NT2/D1 (cell line): ENCODE data around the gene SAP30.

ENCODE experiments used
- DNase-seq: peaks from one replicate; pipeline ENCODE4 v3.0.0-alpha.2; 2011; ENCODE audit warnings: low read depth, low spot score
- H3K27me3 ChIP-seq: 2 replicates; pipeline ENCODE4 v1.6.0; 2011; ENCODE audit warnings: mild to moderate bottlenecking; ENCODE audit not compliant: insufficient read length, insufficient read depth
- H3K36me3 ChIP-seq: 2 replicates; pipeline ENCODE4 v1.6.1; 2011; ENCODE audit warnings: mild to moderate bottlenecking, low read length, mixed read lengths; ENCODE audit not compliant: insufficient read depth, insufficient read length
- H3K4me1 ChIP-seq: 2 replicates; pipeline ENCODE4 v1.5.1; 2011; ENCODE audit not compliant: insufficient read depth, insufficient read length
- H3K4me3 ChIP-seq: 2 replicates; pipeline ENCODE4 v1.5.1; 2011; ENCODE audit warnings: low read depth; ENCODE audit not compliant: insufficient read length
- H3K9ac ChIP-seq: 2 replicates; pipeline ENCODE4 v1.6.0; 2011; ENCODE audit warnings: low read depth; ENCODE audit not compliant: insufficient read length
- H3K9me3 ChIP-seq: 2 replicates; pipeline ENCODE4 v1.5.1; 2011; ENCODE audit warnings: mild to moderate bottlenecking, low read length; ENCODE audit not compliant: insufficient read depth
- SUZ12 ChIP-seq: IDR thresholded peaks from 2 replicates; pipeline ENCODE4 v1.6.1; 2011; ENCODE audit not compliant: insufficient read length, insufficient read depth; ENCODE audit errors: extremely low read depth
- YY1 ChIP-seq: IDR thresholded peaks from 2 replicates; pipeline ENCODE4 v1.6.1; 2011; ENCODE audit not compliant: insufficient read length, insufficient read depth
- ZNF274 ChIP-seq: IDR thresholded peaks from 2 replicates; pipeline ENCODE4 v1.6.1; 2011; ENCODE audit warnings: mild to moderate bottlenecking, low read depth, low read length

Gene SAP30

DNA sequence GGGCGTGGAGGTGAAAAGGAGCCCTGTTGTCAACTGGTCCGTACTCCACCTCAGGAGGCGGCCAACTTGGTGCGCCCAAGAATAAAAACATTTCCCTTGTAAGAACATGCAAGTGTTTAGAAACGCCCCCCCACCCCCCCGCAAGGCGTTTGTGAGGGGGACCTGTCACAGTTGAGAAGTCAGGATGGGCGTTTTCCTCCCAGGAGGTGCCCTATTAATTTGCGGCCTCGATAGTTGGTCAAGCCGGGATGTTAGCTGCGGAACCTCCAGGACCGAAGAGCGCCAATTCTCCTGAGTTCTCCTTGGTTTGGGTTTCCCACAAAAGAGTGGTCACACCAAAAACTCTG is 651 bp upstream of the SAP30 start:
- TF ChIP-seq ZNF274 (no peak), YY1 (no peak), SUZ12 (no peak)
- DNase-seq, result no peak
- peak overlapping the region; percentile 63 for H3K4me3 ChIP-seq
- no peaks in the 10 kb centered on the region for H3K27me3 ChIP-seq
- no peaks in the 10 kb centered on the region for H3K4me1 ChIP-seq
- no peaks in the 10 kb centered on the region for H3K9me3 ChIP-seq
- H3K36me3 ChIP-seq, result no peaks in the 10 kb centered on the region
- H3K9ac ChIP-seq, result peak overlapping the region; percentile 77

DNA sequence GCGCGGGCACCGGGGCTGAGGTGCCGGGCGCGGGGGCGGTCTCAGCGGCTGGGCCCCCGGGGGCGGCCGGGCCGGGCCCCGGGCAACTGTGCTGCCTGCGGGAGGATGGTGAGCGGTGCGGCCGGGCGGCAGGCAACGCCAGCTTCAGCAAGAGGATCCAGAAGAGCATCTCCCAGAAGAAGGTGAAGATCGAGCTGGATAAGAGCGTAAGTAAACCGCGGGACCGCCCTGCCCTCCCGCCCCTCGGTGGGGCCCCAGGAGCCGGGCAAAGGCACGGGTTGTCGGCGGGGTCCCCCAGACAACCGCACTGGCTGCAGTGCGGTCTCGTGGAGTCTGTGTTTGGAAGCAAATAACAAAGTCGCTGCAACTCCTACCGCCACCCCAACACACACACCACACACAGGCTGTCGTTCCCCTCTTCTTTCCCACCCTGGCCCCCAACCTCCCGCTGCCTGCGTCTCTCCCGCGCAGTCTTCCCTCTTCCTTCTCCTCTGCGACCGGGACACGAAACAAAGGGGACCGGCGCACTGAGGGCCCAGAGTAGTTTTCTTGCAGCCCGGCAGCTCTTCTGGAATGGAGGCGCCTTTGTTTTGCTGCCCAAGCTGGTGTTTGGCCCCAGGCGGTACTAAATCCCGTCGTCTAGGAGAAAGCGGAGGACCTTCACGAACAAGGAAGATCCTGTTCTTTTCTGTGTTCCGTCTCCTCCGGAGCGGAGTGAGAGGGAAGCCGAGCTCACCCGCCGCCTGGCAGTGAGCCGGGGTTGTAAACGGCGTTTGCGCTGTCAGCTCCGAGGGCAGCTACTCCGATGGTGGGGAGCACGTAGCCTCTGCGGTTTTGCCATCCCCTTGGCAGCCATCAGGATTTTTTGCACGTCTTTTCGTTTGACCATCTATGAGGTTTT is 788 bp downstream of the SAP30 start:
- Histone ChIP-seq H3K36me3 (no peaks in the 10 kb centered on the region), H3K4me1 (no peaks in the 10 kb centered on the region), H3K9me3 (no peaks in the 10 kb centered on the region), H3K4me3 (peak overlapping the region; percentile 81), H3K27me3 (no peaks in the 10 kb centered on the region), H3K9ac (peak overlapping the region; percentile 79)
- TF ChIP-seq YY1 (no peak), SUZ12 (no peak), ZNF274 (no peak)
- peak; percentile 36 for DNase-seq

DNA sequence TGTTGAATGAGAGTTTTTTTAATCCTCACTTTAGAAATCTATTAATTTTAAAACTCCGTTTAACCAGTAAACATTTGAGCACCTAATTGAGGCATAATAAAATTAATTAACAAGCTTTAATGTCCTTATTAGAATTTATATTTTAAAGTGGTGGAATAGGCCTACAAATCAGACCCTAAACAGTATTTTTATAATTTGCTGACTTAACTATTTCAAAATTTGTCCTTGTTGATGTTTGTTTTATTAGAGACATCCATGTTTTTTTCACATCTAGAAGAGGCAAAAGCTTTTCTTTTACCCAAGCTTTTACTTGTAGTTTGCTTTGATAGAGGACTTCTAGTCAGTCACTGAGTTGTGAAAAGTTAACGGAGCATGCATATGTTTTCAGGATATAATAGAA is 3.8 kb downstream of the SAP30 start:
- Histone ChIP-seq H3K27me3 (no peaks in the 10 kb centered on the region), H3K4me1 (no peaks in the 10 kb centered on the region), H3K4me3 (no peak overlapping the region), H3K9me3 (no peaks in the 10 kb centered on the region), H3K9ac (no peak overlapping the region), H3K36me3 (no peaks in the 10 kb centered on the region)
- TF ChIP-seq YY1 (no peak), SUZ12 (no peak), ZNF274 (no peak)
- DNase-seq, result no peak

DNA sequence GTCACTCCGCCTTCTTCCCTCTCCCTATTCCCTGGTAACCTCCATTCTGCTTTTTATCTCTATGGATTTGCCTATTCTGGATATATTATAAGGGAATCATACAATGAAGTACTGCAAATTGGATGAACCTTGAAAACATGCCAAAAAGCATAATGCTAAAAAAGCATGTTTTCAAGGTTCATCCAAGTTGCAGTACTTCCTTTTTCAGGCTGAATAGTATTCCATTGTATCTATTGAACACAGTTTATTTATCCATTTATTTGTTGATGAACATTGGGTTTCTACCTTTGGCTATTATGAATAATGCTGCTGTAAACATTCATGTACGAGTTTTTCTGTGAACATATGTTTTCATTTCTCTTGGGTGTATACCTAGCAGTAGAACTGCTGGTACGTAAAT is 9.2 kb downstream of the SAP30 start:
- no peak for TF ChIP-seq SUZ12
- TF ChIP-seq YY1, result no peak
- no peak for TF ChIP-seq ZNF274
- Histone ChIP-seq H3K4me3 (no peak overlapping the region), H3K36me3 (no peaks in the 10 kb centered on the region), H3K4me1 (no peaks in the 10 kb centered on the region), H3K9ac (no peak overlapping the region), H3K27me3 (no peaks in the 10 kb centered on the region), H3K9me3 (no peaks in the 10 kb centered on the region)
- DNase-seq, result no peak

DNA sequence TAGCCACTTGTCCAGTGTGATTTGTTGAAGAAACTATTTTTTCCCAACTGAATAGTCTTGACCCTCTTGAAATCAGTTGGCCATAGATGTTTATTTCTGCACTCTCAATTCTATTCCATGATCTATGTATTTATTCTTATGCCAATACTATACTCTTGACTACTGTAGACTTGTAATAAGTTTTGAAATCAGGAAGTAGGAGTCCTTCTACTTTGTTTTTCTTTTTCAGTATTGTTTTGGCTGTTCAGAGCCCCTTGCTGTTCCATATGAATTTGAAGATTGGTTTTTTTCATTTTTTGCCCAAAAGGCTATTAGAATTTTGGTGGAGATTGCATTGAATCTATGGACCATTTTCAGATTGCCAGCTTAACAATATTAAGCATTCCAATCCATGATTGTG is 10.2 kb downstream of the SAP30 start:
- TF ChIP-seq YY1, result no peak
- no peak for TF ChIP-seq SUZ12
- TF ChIP-seq ZNF274, result no peak
- Histone ChIP-seq H3K9me3 (no peaks in the 10 kb centered on the region), H3K9ac (no peak overlapping the region), H3K4me3 (no peak overlapping the region), H3K36me3 (no peaks in the 10 kb centered on the region), H3K27me3 (no peaks in the 10 kb centered on the region), H3K4me1 (no peaks in the 10 kb centered on the region)
- DNase-seq, result no peak

DNA sequence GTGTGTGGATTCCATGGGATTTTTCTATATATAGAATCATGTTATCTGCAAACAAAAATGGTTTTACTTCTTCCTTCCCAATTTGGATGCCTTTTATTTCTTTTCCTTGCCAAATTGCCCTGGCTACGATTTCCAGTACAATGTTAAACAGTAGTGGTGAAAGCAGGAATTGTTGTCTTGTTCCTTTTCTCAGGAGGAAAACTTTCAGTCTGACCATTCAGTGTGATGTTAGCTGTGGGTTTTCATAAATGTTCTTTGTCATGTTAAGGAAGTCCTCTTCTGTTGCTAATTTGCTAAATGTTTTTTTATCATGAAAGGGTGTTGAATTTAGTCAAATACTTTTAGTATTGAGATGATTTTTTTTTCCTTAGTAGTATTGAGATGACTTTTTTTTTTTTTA is 10.9 kb downstream of the SAP30 start:
- Histone ChIP-seq H3K9ac (no peak overlapping the region), H3K4me3 (no peak overlapping the region), H3K9me3 (no peaks in the 10 kb centered on the region), H3K27me3 (no peaks in the 10 kb centered on the region), H3K4me1 (no peaks in the 10 kb centered on the region), H3K36me3 (no peaks in the 10 kb centered on the region)
- no peak for TF ChIP-seq ZNF274
- TF ChIP-seq SUZ12, result no peak
- no peak for TF ChIP-seq YY1
- no peak for DNase-seq

DNA sequence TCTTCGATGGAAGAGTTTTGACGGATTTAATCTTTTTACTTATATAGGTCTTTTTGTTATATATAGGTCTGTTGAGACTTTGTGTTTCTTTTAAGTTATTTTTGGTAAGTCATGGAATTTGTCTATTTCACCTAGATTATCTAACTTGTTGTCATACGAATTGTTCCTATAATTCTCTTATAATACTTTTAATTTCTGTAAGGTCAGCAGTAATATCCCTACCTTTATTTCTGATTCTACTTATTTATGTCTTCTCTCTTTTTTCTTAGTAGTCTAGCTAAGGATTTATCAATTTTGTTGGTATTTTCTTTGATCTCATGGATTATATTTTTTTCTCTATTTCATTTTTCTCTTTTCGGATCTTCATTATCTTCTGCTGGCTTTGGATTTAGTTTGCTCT is 11.6 kb downstream of the SAP30 start:
- TF ChIP-seq YY1, result no peak
- H3K4me3 ChIP-seq, result no peak overlapping the region
- no peak for DNase-seq
- no peaks in the 10 kb centered on the region for H3K9me3 ChIP-seq
- no peaks in the 10 kb centered on the region for H3K4me1 ChIP-seq
- no peaks in the 10 kb centered on the region for H3K27me3 ChIP-seq
- no peak overlapping the region for H3K9ac ChIP-seq
- H3K36me3 ChIP-seq, result no peaks in the 10 kb centered on the region

DNA sequence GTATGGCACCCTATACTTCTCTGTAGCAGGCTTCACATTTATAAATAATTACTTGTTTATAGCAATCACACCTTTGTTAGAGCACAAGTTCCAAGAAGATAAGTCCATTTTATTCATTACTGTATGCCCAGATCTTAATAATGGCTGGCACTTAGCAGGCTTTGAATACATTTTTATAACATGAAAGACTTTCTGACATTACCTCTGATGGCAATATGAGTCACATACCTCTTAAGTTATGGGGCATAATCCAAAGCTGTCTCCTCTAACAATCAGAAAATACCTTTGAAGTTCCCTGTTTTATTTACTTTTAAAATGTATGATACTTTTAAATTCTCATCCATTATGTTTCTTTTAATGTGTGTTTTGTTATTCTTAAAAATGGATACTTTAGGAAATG is 16.0 kb downstream of the SAP30 start:
- DNase-seq, result no peak
- Histone ChIP-seq H3K9me3 (no peaks in the 10 kb centered on the region), H3K9ac (no peak overlapping the region), H3K4me3 (no peak overlapping the region), H3K4me1 (no peaks in the 10 kb centered on the region), H3K27me3 (no peaks in the 10 kb centered on the region), H3K36me3 (no peaks in the 10 kb centered on the region)
- TF ChIP-seq SUZ12 (no peak), YY1 (no peak), ZNF274 (no peak)
